Endothelial cell of umbilical vein (primary cell): ENCODE data around the gene LANCL3. TPM values are rescaled to one million over a fixed set of nuclear protein-coding genes. Genes with fewer than 3 reads are reported as not detected.

Experiments used
- BruUV-seq: library from RNA; stranded (reverse); fragments of 400-500 nt; replicated peaks from 2 replicates; lab custom pipeline; 2021; lab: Mats Ljungman, UMichigan
- CTCF ChIA-PET: fragments of 300-600, 350-600 bp; sonication (Branson Sonifier 250); formaldehyde crosslinking; loops from one replicate; lab custom pipeline; 2021; ENCODE audit warnings: antibody characterized with exemption, inconsistent platforms; lab: Charles Lee
- POLR2A ChIA-PET: fragments of 300-600, 350-600 bp; sonication (Branson Sonifier 250); formaldehyde crosslinking; loops from one replicate; lab custom pipeline; 2021; ENCODE audit warnings: antibody characterized with exemption, inconsistent platforms; lab: Charles Lee
- DNase-seq: peaks from one replicate; pipeline ENCODE4 v3.0.0-alpha.2; 2011; ENCODE audit warnings: low read depth, low spot score
- FAIRE-seq: peaks from 2 replicates; lab custom pipeline; 2011; peaks lifted over from hg19 to GRCh38; lab: Jason Lieb, UNC
- H2AFZ ChIP-seq: 2 replicates; pipeline ENCODE4 v1.6.0; 2012; ENCODE audit warnings: low read depth, low read length, control low read depth, inconsistent platforms
- H3K27ac ChIP-seq: 2 replicates; pipeline ENCODE4 v1.5.1; 2011; ENCODE audit warnings: low read depth, mild to moderate bottlenecking, control low read depth, low read length, moderate library complexity; ENCODE audit not compliant: insufficient read depth
- H3K27me3 ChIP-seq, 2 experiments: 2 replicates each; pipeline versions ENCODE4 v1.6.0 to v1.6.1; 2011; ENCODE audit warnings: low read length in 2 of 2, mixed read lengths in 1 of 2; ENCODE audit not compliant: control insufficient read depth in 2 of 2, insufficient read depth in 2 of 2
- H3K36me3 ChIP-seq, 2 experiments: 2 replicates in 1 of 2; 3 replicates in 1 of 2; pipeline ENCODE4 v1.5.1; 2011; ENCODE audit warnings: low read length in 2 of 2, mild to moderate bottlenecking in 1 of 2, moderate library complexity in 1 of 2; ENCODE audit not compliant: control insufficient read depth in 2 of 2, insufficient read depth in 2 of 2; ENCODE audit errors: extremely low read depth in 1 of 2
- H3K4me1 ChIP-seq: 3 replicates; pipeline ENCODE4 v1.5.1; 2011; ENCODE audit warnings: mild to moderate bottlenecking, low read length; ENCODE audit not compliant: control insufficient read depth, insufficient read depth; ENCODE audit errors: extremely low read depth
- H3K4me2 ChIP-seq: 2 replicates; pipeline ENCODE4 v1.6.1; 2011; ENCODE audit warnings: low read length, control low read depth, mixed read lengths; ENCODE audit not compliant: insufficient read depth
- H3K4me3 ChIP-seq, 3 experiments: fragments of 200-600 bp in 1 of 3; sonication (generic), shearing (Covaris generic) in 1 of 3; replicated peaks in 1 of 3; 2 replicates each; pipeline ENCODE4 v1.5.1; 2011 to 2016; ENCODE audit warnings: control low read depth in 3 of 3, low read length in 3 of 3, mild to moderate bottlenecking in 2 of 3, inconsistent platforms in 1 of 3, low read depth in 1 of 3, moderate library complexity in 1 of 3; ENCODE audit not compliant: insufficient read depth in 1 of 3
- H3K79me2 ChIP-seq: 2 replicates; pipeline ENCODE4 v1.6.0; 2012; ENCODE audit warnings: low read length, inconsistent platforms; ENCODE audit not compliant: control insufficient read depth, insufficient read depth
- H3K9ac ChIP-seq: replicated peaks from 2 replicates; pipeline ENCODE3; 2011; ENCODE audit warnings: low read length, control low read depth; ENCODE audit not compliant: insufficient read depth; ENCODE audit errors: extremely low read depth
- H3K9me1 ChIP-seq: replicated peaks from 3 replicates; pipeline ENCODE4 v1.6.0; 2011; ENCODE audit warnings: mild to moderate bottlenecking, low read length; ENCODE audit not compliant: control insufficient read depth, insufficient read depth; ENCODE audit errors: extremely low read depth
- H3K9me3 ChIP-seq: replicated peaks from 2 replicates; pipeline ENCODE4 v1.5.1; 2012; ENCODE audit warnings: low read length, inconsistent platforms; ENCODE audit not compliant: control insufficient read depth, insufficient read depth
- H4K20me1 ChIP-seq: replicated peaks from 2 replicates; pipeline ENCODE3; 2011; ENCODE audit warnings: mild to moderate bottlenecking, low read length; ENCODE audit not compliant: control insufficient read depth, insufficient read depth; ENCODE audit errors: extremely low read depth
- CTCF ChIP-seq, 2 donors: IDR thresholded peaks; 1 replicate in 1 of 2; 2 replicates in 1 of 2; pipeline ENCODE4 v1.5.1; 2011; ENCODE audit warnings: low read length in 2 of 2, mild to moderate bottlenecking in 2 of 2, moderate library complexity in 2 of 2, control low read depth in 1 of 2, inconsistent platforms in 1 of 2, low read depth in 1 of 2; ENCODE audit not compliant: insufficient read depth in 1 of 2; ENCODE audit errors: extremely low read depth in 1 of 2
- EZH2 ChIP-seq: IDR thresholded peaks from 2 replicates; pipeline ENCODE4 v1.6.1; 2012; ENCODE audit warnings: borderline replicate concordance, low read depth, mild to moderate bottlenecking, moderate library complexity, low read length, inconsistent platforms; ENCODE audit not compliant: severe bottlenecking
- FOS ChIP-seq: IDR thresholded peaks from 2 replicates; pipeline ENCODE4 v1.6.1; 2011; ENCODE audit warnings: mild to moderate bottlenecking, low read length, moderate library complexity, borderline replicate concordance; ENCODE audit not compliant: insufficient read depth
- GATA2 ChIP-seq: IDR thresholded peaks from 2 replicates; pipeline ENCODE4 v1.7.0; 2011; ENCODE audit warnings: low read depth, mild to moderate bottlenecking, moderate library complexity, mixed read lengths, low read length; ENCODE audit not compliant: insufficient read length, insufficient read depth
- JUN ChIP-seq: IDR thresholded peaks from 2 replicates; pipeline ENCODE4 v1.6.1; 2011; ENCODE audit warnings: borderline replicate concordance, low read depth; ENCODE audit not compliant: insufficient read length, insufficient read depth
- MAX ChIP-seq: IDR thresholded peaks from 2 replicates; pipeline ENCODE4 v1.6.1; 2011; ENCODE audit not compliant: insufficient read depth, insufficient read length
- MYC ChIP-seq: IDR thresholded peaks from one replicate; pipeline ENCODE4 v1.6.1; 2011; ENCODE audit warnings: mild to moderate bottlenecking, low read depth, low read length
- POLR2A ChIP-seq: IDR thresholded peaks from 2 replicates; pipeline ENCODE4 v1.6.1; 2012; ENCODE audit warnings: low read depth, mild to moderate bottlenecking, control low read depth, low read length
- POLR2AphosphoS5 ChIP-seq: IDR thresholded peaks from 2 replicates; pipeline ENCODE4 v1.6.1; 2012; ENCODE audit warnings: low read depth, mild to moderate bottlenecking, control low read depth, low read length, moderate library complexity; ENCODE audit not compliant: insufficient read depth
- dilution Hi-C: fragments of 300-500 bp; cut with MboI; formaldehyde crosslinking; loops from one replicate; pipeline ENCODE4 v1.15.0; 2019; ENCODE audit warnings: low sequenced_read_pairs; ENCODE audit not compliant: extremely low pct_ligation_motif_present
- intact Hi-C: fragments of 100-400 bp; cut with micrococcal nuclease; formaldehyde crosslinking; loops from one replicate; pipeline ENCODE4 v1.10.0; 2022
- polyA plus RNA-seq, 4 experiments: library from polyadenylated mRNA; depleted of rRNA in 3 of 4; stranded (reverse) in 3 of 4; unstranded in 1 of 4; fragments of >200 nt; gene quantifications; 2 replicates each; pipeline versions ENCODE4 v1.2.1 to v1.2.3, GENCODE V29; 2011 to 2012; ENCODE audit warnings: missing spikeins in 1 of 4
- total RNA-seq: library from RNA; stranded (reverse); gene quantifications from 2 replicates; pipeline ENCODE4 v1.2.3, GENCODE V29; 2021

LANCL3 gene
- total and polyA plus RNA-seq, 2 donors (not counting 3 experiments of a cell fraction or from before 2014, with no cell fraction given), result 0.12 to 1.5 TPM

DNA sequence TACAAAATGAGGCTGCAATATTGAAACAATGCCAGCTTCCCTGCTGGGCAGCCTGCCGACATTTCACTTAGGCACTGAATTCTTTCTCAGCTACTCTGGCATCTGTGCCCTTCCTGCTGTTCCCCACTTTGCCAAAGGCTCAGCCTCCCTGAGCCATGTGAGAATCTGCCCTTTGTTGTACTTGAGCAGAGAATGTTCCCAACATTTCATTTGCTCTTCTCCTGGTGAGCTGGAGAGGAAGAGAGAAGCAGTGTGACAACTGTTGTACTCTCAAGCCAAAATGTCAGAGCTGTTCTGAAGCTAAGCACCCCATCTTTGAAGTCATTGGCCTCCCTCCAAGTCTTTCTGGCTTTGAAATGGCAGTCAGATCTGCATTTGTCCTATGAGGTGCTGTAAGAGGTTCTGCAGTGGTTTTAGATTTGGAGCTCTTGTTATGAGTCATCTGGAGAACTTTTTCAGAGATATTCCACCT, 32.5 kb downstream of the LANCL3 start:
- Histone ChIP-seq H3K27me3 (no peaks in the 10 kb centered on the region), H2AFZ (no peak overlapping the region), H3K9me1 (no peaks in the 10 kb centered on the region), H3K4me2 (no peak overlapping the region), H3K27ac (no peak overlapping the region), H3K9ac (no peak overlapping the region), H3K4me3 (no peak overlapping the region), H3K36me3 (no peaks in the 10 kb centered on the region), H3K79me2 (no peaks in the 10 kb centered on the region), H4K20me1 (no peaks in the 10 kb centered on the region), H3K4me1 (no peaks in the 10 kb centered on the region), H3K9me3 (no peaks in the 10 kb centered on the region)
- no TSS peak for BruUV-seq
- intact Hi-C loops, result no loop called here
- no peak for TF ChIP-seq FOS
- no peak for TF ChIP-seq GATA2
- TF ChIP-seq POLR2AphosphoS5, result no peak
- no peak for TF ChIP-seq CTCF (IDR thresholded peaks at IDR 0.05; ENCODE audit: extremely low read depth in 1 of 2, insufficient read depth in 1 of 2, low read depth in 1 of 2, low read length in 2 of 2)
- no peak for TF ChIP-seq MAX
- TF ChIP-seq POLR2A, result no peak
- no peak for TF ChIP-seq MYC
- no peak for TF ChIP-seq EZH2
- TF ChIP-seq JUN, result no peak
- CTCF ChIA-PET, result no interaction called here
- no peak for DNase-seq
- POLR2A ChIA-PET, result no interaction called here
- FAIRE-seq, result no peak
- dilution Hi-C loops, result no loop called here
